ENCODE data around the gene SZT2.

Gene SZT2

GRCh38 chr1:43426221-43426620 lies 36.5 kb downstream of the SZT2 start:
- DNase-seq, result no peak

GRCh38 chr1:43427524-43427923 lies 37.8 kb downstream of the SZT2 start:
- DNase-seq, result no peak

- DNase-seq, result no peak
Measured at GRCh38 chr1:43427941-43428340, 38.2 kb downstream of the SZT2 start.

- no peak for DNase-seq
Measured at GRCh38 chr1:43430831-43431230, 41.1 kb downstream of the SZT2 start.

- DNase-seq, result no peak
Measured at GRCh38 chr1:43431676-43432075, 42.0 kb downstream of the SZT2 start.

- no peak for DNase-seq
Measured at GRCh38 chr1:43432171-43432860, 42.6 kb downstream of the SZT2 start.

- DNase-seq, result no peak
Measured at GRCh38 chr1:43432907-43433306, 43.2 kb downstream of the SZT2 start.

- no peak for DNase-seq
Measured at GRCh38 chr1:43434256-43434655, 44.6 kb downstream of the SZT2 start.

- no peak for DNase-seq
Measured at GRCh38 chr1:43435146-43436145, 45.7 kb downstream of the SZT2 start.

GRCh38 chr1:43436371-43436770 lies 46.7 kb downstream of the SZT2 start:
- no peak for DNase-seq

GRCh38 chr1:43437031-43437973 lies 47.6 kb downstream of the SZT2 start:
- no peak for DNase-seq

GRCh38 chr1:43438006-43438405 lies 48.3 kb downstream of the SZT2 start:
- no peak for DNase-seq

GRCh38 chr1:43438576-43438952 lies 48.9 kb downstream of the SZT2 start:
- DNase-seq, result no peak

GRCh38 chr1:43438953-43439581 lies 49.4 kb downstream of the SZT2 start:
- no peak for DNase-seq

GRCh38 chr1:43439781-43440180 lies 50.1 kb downstream of the SZT2 start:
- DNase-seq, result no peak

GRCh38 chr1:43440358-43440757 lies 50.7 kb downstream of the SZT2 start:
- no peak for DNase-seq

GRCh38 chr1:43441166-43441893 lies 51.6 kb downstream of the SZT2 start:
- DNase-seq, result no peak

GRCh38 chr1:43441894-43442637 lies 52.4 kb downstream of the SZT2 start:
- no peak for DNase-seq

- no peak for DNase-seq
Measured at GRCh38 chr1:43442756-43443155, 53.1 kb downstream of the SZT2 start.

GRCh38 chr1:43443197-43443946 lies 53.7 kb downstream of the SZT2 start:
- DNase-seq, result no peak

Data from NCI-H2227 treated with DMSO at 0.1 percent for 48 hours (cell line).